HCT116 (cell line): Measurements from ENCODE around the gene ANKLE1. TPM values are rescaled to one million over a fixed set of nuclear protein-coding genes. Genes with fewer than 3 reads are reported as not detected.

Experiments
- ATAC-seq: fragments of 200-7000 bp; cut with Tn5 transposase; 2 replicates; pipeline ENCODE4 v1.9.1; 2020; ENCODE audit warnings: mild to moderate bottlenecking, moderate library complexity
- BruUV-seq: library from RNA; stranded (reverse); fragments of 400-500 nt; replicated peaks from 2 replicates; lab custom pipeline; 2021; lab: Mats Ljungman, UMichigan
- CTCF ChIA-PET: fragments of 300-600 bp; sonication (Branson Sonifier 250); formaldehyde crosslinking; loops from one replicate; lab custom pipeline; 2021; ENCODE audit warnings: antibody characterized with exemption; lab: Charles Lee
- POLR2A ChIA-PET: fragments of 300-600, 350-600 bp; sonication (Branson Sonifier 250); formaldehyde crosslinking; loops from one replicate; lab custom pipeline; 2021; ENCODE audit warnings: antibody characterized with exemption; lab: Charles Lee
- RAD21 ChIA-PET, 2 experiments: fragments of 300-600 bp; sonication (Branson Sonifier 250); formaldehyde crosslinking; loops; one replicate each; lab custom pipeline; 2023; ENCODE audit warnings: low total read pairs in 2 of 2; ENCODE audit not compliant: uncharacterized antibody in 2 of 2, unreplicated experiment in 2 of 2, low non-redundant PET in 1 of 2; lab: Charles Lee
- DNase-seq: peaks from one replicate; pipeline ENCODE4 v3.0.0-alpha.2; 2010; ENCODE audit warnings: low read depth, low spot score
- H2AFZ ChIP-seq: fragments of 200-600 bp; shearing (Covaris generic), sonication (generic); 2 replicates; pipeline ENCODE4 v1.6.1; 2017; ENCODE audit warnings: low read depth, mixed run types, mixed read lengths, antibody characterized with exemption, low read length; ENCODE audit not compliant: poor library complexity, severe bottlenecking
- H3K27ac ChIP-seq: 2 replicates; pipeline ENCODE4 v1.5.1; 2012; ENCODE audit warnings: low read depth, low read length
- H3K27me3 ChIP-seq: fragments of 200-600 bp; sonication (generic); 2 replicates; pipeline ENCODE4 v1.6.1; 2016; ENCODE audit warnings: mixed run types, low read length, mixed read lengths; ENCODE audit not compliant: insufficient read depth
- H3K36me3 ChIP-seq, 2 experiments: fragments of 200-500 bp in 1 of 2; fragments of 200-600 bp in 1 of 2; sonication (Bioruptor generic) in 1 of 2; sonication (generic) in 1 of 2; 2 replicates each; pipeline versions ENCODE4 v1.5.1 to v1.6.1; 2014 to 2016; ENCODE audit warnings: low read length in 2 of 2, inconsistent platforms in 1 of 2, mixed read lengths in 1 of 2, mixed run types in 1 of 2; ENCODE audit not compliant: insufficient read depth in 2 of 2, control insufficient read depth in 1 of 2
- H3K4me1 ChIP-seq, 2 experiments: fragments of 200-600 bp in 1 of 2; sonication (generic) in 1 of 2; 2 replicates each; pipeline versions ENCODE4 v1.5.1 to v1.6.1; 2012 to 2017; ENCODE audit warnings: low read length in 2 of 2, inconsistent platforms in 1 of 2, mild to moderate bottlenecking in 1 of 2, mixed read lengths in 1 of 2, mixed run types in 1 of 2, moderate library complexity in 1 of 2; ENCODE audit not compliant: insufficient read depth in 2 of 2, control insufficient read depth in 1 of 2
- H3K4me2 ChIP-seq: fragments of 200-600 bp; sonication (generic); 2 replicates; pipeline ENCODE4 v1.6.1; 2017; ENCODE audit warnings: mixed run types, low read length, mixed read lengths
- H3K4me3 ChIP-seq, 2 experiments: fragments of 200-600 bp in 1 of 2; sonication (generic) in 1 of 2; replicated peaks in 1 of 2; 2 replicates each; pipeline ENCODE4 v1.5.1; 2011 to 2016; ENCODE audit warnings: low read length in 2 of 2, control low read depth in 1 of 2, low read depth in 1 of 2, mild to moderate bottlenecking in 1 of 2, mixed read lengths in 1 of 2, mixed run types in 1 of 2
- H3K79me2 ChIP-seq: fragments of 200-600 bp; sonication (generic); 2 replicates; pipeline ENCODE4 v1.6.1; 2017; ENCODE audit warnings: mild to moderate bottlenecking, mixed run types, low read length, moderate library complexity, mixed read lengths; ENCODE audit not compliant: insufficient read depth
- H3K9ac ChIP-seq: fragments of 200-600 bp; sonication (generic); 2 replicates; pipeline ENCODE4 v1.6.1; 2016; ENCODE audit warnings: low read length, mixed read lengths
- H3K9me2 ChIP-seq: fragments of 200-600 bp; sonication (generic), shearing (Covaris generic); 2 replicates; pipeline ENCODE4 v1.6.1; 2017; ENCODE audit warnings: mixed run types, mild to moderate bottlenecking, moderate library complexity; ENCODE audit not compliant: insufficient read depth
- H3K9me3 ChIP-seq, 2 experiments: fragments of 200-500 bp in 1 of 2; fragments of 200-600 bp in 1 of 2; sonication (Bioruptor generic) in 1 of 2; sonication (generic) in 1 of 2; 2 replicates each; pipeline ENCODE4 v1.6.1; 2014 to 2017; ENCODE audit warnings: low read length in 2 of 2, mixed read lengths in 2 of 2, inconsistent platforms in 1 of 2, low read depth in 1 of 2, mild to moderate bottlenecking in 1 of 2, mixed run types in 1 of 2, moderate library complexity in 1 of 2; ENCODE audit not compliant: control insufficient read depth in 1 of 2, insufficient read depth in 1 of 2
- H4K20me1 ChIP-seq: fragments of 200-600 bp; sonication (generic), shearing (Covaris generic); 2 replicates; pipeline ENCODE4 v1.6.1; 2017; ENCODE audit warnings: mixed run types, mild to moderate bottlenecking, moderate library complexity; ENCODE audit not compliant: insufficient read depth
- ATF3 ChIP-seq: IDR thresholded peaks from 2 replicates; pipeline ENCODE4 v1.6.1; 2012
- CBX3 ChIP-seq: IDR thresholded peaks from 2 replicates; pipeline ENCODE4 v1.6.1; 2012; ENCODE audit warnings: low read depth
- CEBPB ChIP-seq: IDR thresholded peaks from 2 replicates; pipeline ENCODE4 v1.6.1; 2012; ENCODE audit warnings: low read depth
- ELF1 ChIP-seq: IDR thresholded peaks from 2 replicates; pipeline ENCODE4 v1.6.1; 2012; ENCODE audit warnings: low read depth, borderline replicate concordance
- EZH2phosphoT487 ChIP-seq: fragments of 200-600 bp; IDR thresholded peaks from 2 replicates; pipeline ENCODE4 v1.6.1; 2018; ENCODE audit warnings: antibody characterized with exemption, borderline replicate concordance
- POLR2AphosphoS5 ChIP-seq: IDR thresholded peaks from 2 replicates; pipeline ENCODE4 v1.6.1; 2011; ENCODE audit warnings: mild to moderate bottlenecking, low read depth, low read length, moderate library complexity
- REST ChIP-seq: IDR thresholded peaks from 2 replicates; pipeline ENCODE4 v1.6.1; 2012; ENCODE audit warnings: low read depth
- SIN3A ChIP-seq: IDR thresholded peaks from 2 replicates; pipeline ENCODE4 v1.6.1; 2012; ENCODE audit warnings: low read depth
- SP1 ChIP-seq: IDR thresholded peaks from 2 replicates; pipeline ENCODE4 v1.6.1; 2012; ENCODE audit warnings: low read depth
- intact Hi-C: fragments of 100-400 bp; cut with micrococcal nuclease; formaldehyde crosslinking; loops from 2 replicates; pipeline ENCODE4 v1.10.0; 2022
- total RNA-seq: library from RNA; stranded (reverse); gene quantifications from one replicate; pipeline ENCODE4 v1.2.1, GENCODE V29; 2021; ENCODE audit not compliant: unreplicated experiment
- TF ChIP-seq, protein P1 (sequence below): IDR thresholded peaks from 2 replicates; pipeline ENCODE4 v1.6.1; 2012

ANKLE1 gene
- total RNA-seq, 1 experiment from 2014 or later, result 14.8 TPM

DNA sequence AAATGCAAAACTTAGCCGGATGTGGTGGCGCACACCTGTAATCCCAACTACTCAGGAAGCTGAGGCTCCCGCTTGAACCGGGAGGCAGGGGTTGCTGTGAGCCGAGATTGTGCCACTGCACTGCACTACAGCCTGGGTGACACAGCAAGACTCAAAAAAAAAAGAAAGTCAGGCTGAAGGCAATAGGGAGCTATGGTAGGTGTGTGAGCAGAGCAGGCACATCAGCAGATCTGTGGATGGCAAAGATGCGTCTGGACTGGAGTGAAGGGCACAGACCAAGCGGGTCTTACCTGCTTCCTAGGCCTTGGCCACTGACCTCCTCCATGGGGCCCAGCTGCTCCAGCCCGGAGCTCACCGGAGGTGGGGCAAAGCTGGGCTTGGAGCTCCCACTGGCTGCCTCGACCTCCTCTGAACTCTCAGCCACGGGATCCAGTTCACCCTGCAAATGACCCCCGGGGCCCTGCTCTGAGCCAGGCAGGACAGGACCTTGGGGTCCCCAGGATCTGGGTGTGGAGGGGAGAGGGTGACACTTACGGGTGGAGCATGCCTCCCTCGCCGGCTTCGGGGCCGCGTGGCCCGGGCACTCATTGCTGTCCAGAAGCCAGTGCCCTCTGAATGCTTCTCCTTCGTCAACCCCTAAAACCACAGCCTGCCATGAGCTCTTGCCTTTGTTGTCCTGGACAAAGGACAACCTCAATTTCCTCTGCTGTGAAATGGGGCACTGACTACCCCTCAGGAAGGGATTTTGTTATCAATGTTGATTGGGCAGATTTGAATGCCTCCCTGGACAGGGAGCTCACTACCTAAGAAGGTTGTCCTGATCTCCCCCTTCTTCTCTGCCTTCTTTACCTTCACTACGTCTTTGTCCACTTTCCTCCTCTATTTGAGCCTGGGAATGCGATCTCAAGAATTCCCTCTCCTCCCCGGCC lies 17.7 kb upstream of the ANKLE1 start:
- TF ChIP-seq ELF1, result no peak
- TF ChIP-seq, protein P1, sequence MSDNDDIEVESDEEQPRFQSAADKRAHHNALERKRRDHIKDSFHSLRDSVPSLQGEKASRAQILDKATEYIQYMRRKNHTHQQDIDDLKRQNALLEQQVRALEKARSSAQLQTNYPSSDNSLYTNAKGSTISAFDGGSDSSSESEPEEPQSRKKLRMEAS, result no peak
- TF ChIP-seq CEBPB, result no peak
- no peak for TF ChIP-seq ATF3
- TF ChIP-seq SP1, result no peak
- TF ChIP-seq CBX3, result no peak
- TF ChIP-seq REST, result no peak
- no peak for TF ChIP-seq EZH2phosphoT487
- TF ChIP-seq SIN3A, result no peak
- no peak for TF ChIP-seq POLR2AphosphoS5
- TF ChIP-seq, all 23 proteins: peak for 0
- Histone ChIP-seq H3K36me3 (peaks cover 0 to 4% of the 10 kb centered on the region in 2 experiments; a peak in 1 of 4 replicates), H4K20me1 (no peaks in the 10 kb centered on the region), H3K9me3 (no peaks in the 10 kb centered on the region), H3K4me2 (no peak overlapping the region), H3K27ac (no peak overlapping the region), H3K9me2 (no peaks in the 10 kb centered on the region), H3K4me3 (no peak overlapping the region), H3K9ac (no peak overlapping the region), H3K4me1 (peaks cover 3 to 17% of the 10 kb centered on the region in 2 experiments; a peak in 3 of 4 replicates), H2AFZ (no peak overlapping the region), H3K79me2 (peaks cover 15% of the 10 kb centered on the region), H3K27me3 (no peaks in the 10 kb centered on the region)
- ATAC-seq, result no peak
- no peak for DNase-seq
- intact Hi-C loops, result no loop called here
- RAD21 ChIA-PET, result no interaction called here
- no TSS peak for BruUV-seq
- CTCF ChIA-PET, result no interaction called here
- POLR2A ChIA-PET, result interaction anchor here (1.3 kb wide), 1 partner anchor 29 kb away, joined by 3 read pairs; no protein-coding TSS in a partner anchor
